Naive thymus-derived CD4-positive, alpha-beta T cell (primary cell): ENCODE measurements around the gene PRSS8. TPM values are rescaled to one million over a fixed set of nuclear protein-coding genes. Genes with fewer than 3 reads are reported as not detected.
A peak's percentile ranks its signal among the peaks of the same experiment; 100 is the strongest.

Source experiments
- ATAC-seq: fragments of 150-1000 bp; cut with Tn5 transposase; 2 replicates; pipeline ENCODE4 v1.10.0; 2021; ENCODE audit warnings: mild to moderate bottlenecking, moderate library complexity
- CTCF ChIA-PET: fragments of 350-600 bp; sonication (Branson Sonifier 250); formaldehyde crosslinking; loops from one replicate; lab custom pipeline; 2021; ENCODE audit warnings: antibody characterized with exemption; lab: Charles Lee
- POLR2A ChIA-PET: fragments of 350-600 bp; sonication (Branson Sonifier 250); formaldehyde crosslinking; loops from one replicate; lab custom pipeline; 2021; ENCODE audit warnings: antibody characterized with exemption, inconsistent platforms; lab: Charles Lee
- DNase-seq, 9 donors: peaks; one replicate each; pipeline versions ENCODE4 v3.0.0 to v3.0.0-alpha.2; 2020 to 2022; ENCODE audit warnings: mixed read lengths in 1 of 9
- H3K27ac ChIP-seq: one replicate; pipeline ENCODE4 v1.7.0; 2013; ENCODE audit warnings: mild to moderate bottlenecking, low read depth, low read length, moderate library complexity
- H3K27me3 ChIP-seq, 2 donors: one replicate each; pipeline ENCODE4 v1.7.0; 2013; ENCODE audit warnings: low read length in 2 of 2, mild to moderate bottlenecking in 2 of 2, moderate library complexity in 2 of 2; ENCODE audit not compliant: control insufficient read depth in 2 of 2, insufficient read depth in 2 of 2
- H3K36me3 ChIP-seq, 3 experiments: 1 replicate in 2 of 3; 2 replicates in 1 of 3; pipeline ENCODE4 v1.7.0; 2013; ENCODE audit warnings: low read length in 3 of 3, mild to moderate bottlenecking in 3 of 3, moderate library complexity in 1 of 3; ENCODE audit not compliant: insufficient read depth in 3 of 3, control insufficient read depth in 2 of 3
- H3K4me1 ChIP-seq, 2 donors: one replicate each; pipeline ENCODE4 v1.7.0; 2013; ENCODE audit warnings: low read length in 2 of 2, mild to moderate bottlenecking in 2 of 2, moderate library complexity in 1 of 2; ENCODE audit not compliant: control insufficient read depth in 2 of 2, insufficient read depth in 2 of 2
- H3K4me3 ChIP-seq: 2 replicates; pipeline ENCODE4 v1.7.0; 2013; ENCODE audit warnings: mild to moderate bottlenecking, low read length
- H3K9me3 ChIP-seq, 3 experiments: 1 replicate in 2 of 3; 2 replicates in 1 of 3; pipeline ENCODE4 v1.7.0; 2013; ENCODE audit warnings: low read length in 3 of 3; ENCODE audit not compliant: control insufficient read depth in 2 of 3
- H3K27ac Mint-ChIP-seq, 9 donors: one replicate each; pipeline ENCODE4 v1.8.0; 2020 to 2022; ENCODE audit warnings: mixed read lengths in 9 of 9, mild to moderate bottlenecking in 8 of 9, moderate library complexity in 5 of 9, inconsistent platforms in 2 of 9
- H3K27me3 Mint-ChIP-seq, 5 donors: one replicate each; pipeline ENCODE4 v1.8.0; 2021 to 2022; ENCODE audit warnings: mixed read lengths in 5 of 5, mild to moderate bottlenecking in 1 of 5
- H3K36me3 Mint-ChIP-seq, 5 donors: one replicate each; pipeline ENCODE4 v1.8.0; 2020 to 2022; ENCODE audit warnings: mixed read lengths in 5 of 5, mild to moderate bottlenecking in 3 of 5, inconsistent platforms in 1 of 5
- H3K4me1 Mint-ChIP-seq, 7 donors: one replicate each; pipeline ENCODE4 v1.8.0; 2020 to 2022; ENCODE audit warnings: mixed read lengths in 7 of 7, mild to moderate bottlenecking in 3 of 7, inconsistent platforms in 1 of 7
- H3K4me3 Mint-ChIP-seq, 10 donors: one replicate each; pipeline ENCODE4 v1.8.0; 2020 to 2022; ENCODE audit warnings: mild to moderate bottlenecking in 10 of 10, mixed read lengths in 10 of 10, moderate library complexity in 6 of 10, inconsistent platforms in 2 of 10
- H3K9me3 Mint-ChIP-seq, 11 donors: one replicate each; pipeline ENCODE4 v1.8.0; 2020 to 2022; ENCODE audit warnings: mixed read lengths in 11 of 11, mild to moderate bottlenecking in 4 of 11, inconsistent platforms in 1 of 11, moderate library complexity in 1 of 11
- intact Hi-C, 2 donors: fragments of 100-400 bp; cut with micrococcal nuclease; formaldehyde crosslinking; loops; one replicate each; pipeline ENCODE4 v1.15.1; 2023
- polyA plus RNA-seq, 2 donors: library from polyadenylated mRNA; unstranded; fragments of 300-500 nt; fragmentation: Illumina TruSeq; gene quantifications; one replicate each; pipeline ENCODE4 v1.2.3, GENCODE V29; 2021
- total RNA-seq, 6 experiments: library from RNA in 5 of 6; stranded (reverse) in 5 of 6; gene quantifications; 1 replicate in 5 of 6; 2 replicates in 1 of 6; pipeline ENCODE4 v1.2.3 and lab custom pipeline; 2021 to 2026

Gene PRSS8
- total and polyA plus RNA-seq, 7 experiments from 2014 or later: not detected

GRCh38 chr16:31108794-31109558, 26.6 kb downstream of the PRSS8 start:
- ATAC-seq: no peak
- Histone ChIP-seq H3K36me3 (peaks cover 0 to 38% (median 0%) of the 10 kb centered on the region in 3 experiments), H3K27ac (peak overlapping the region; percentile 82), H3K4me1 (peaks cover 4 to 16% of the 10 kb centered on the region in 2 donors), H3K27me3 (no peaks in the 10 kb centered on the region), H3K9me3 (no peaks in the 10 kb centered on the region), H3K4me3 (peak overlapping the region; percentile 74)
- Mint-ChIP-seq H3K36me3 (peaks cover 0 to 11% (median 0%) of the 10 kb centered on the region in 5 donors), H3K27ac (peak overlapping the region in 7 of 9 donors; percentile 51 to 88 (median 69)), H3K4me1 (peaks cover 10 to 38% (median 19%) of the 10 kb centered on the region in 7 donors), H3K27me3 (no peaks in the 10 kb centered on the region), H3K4me3 (peak overlapping the region; percentile 62 to 91 (median 80)), H3K9me3 (no peaks in the 10 kb centered on the region)
- POLR2A ChIA-PET: interaction anchor here (1.0 to 1.8 kb wide), 2 partner anchors 71 kb away, joined by 3 to 4 read pairs; partner anchors contain the start of gene FUS
- intact Hi-C loops: loop anchor here (2.0 kb wide), 4 partner anchors 14 to 350 kb away; partner anchors contain the start of genes ARMC5 (in 2 of the 2), VKORC1 (in 2 of the 2), ZNF646 (in 2 of the 2) and ZNF668 (in 2 of the 2)
- no peak for DNase-seq
- CTCF ChIA-PET: no interaction called here

GRCh38 chr16:31108035-31108793, 27.3 kb downstream of the PRSS8 start, which contains the start of gene BCKDK:
BCKDK (plus strand) TSS chr16:31108386; CDS start chr16:31109224, 838 bp downstream.
- intact Hi-C loops: loop anchor here (2.0 kb wide), 4 partner anchors 13 to 351 kb away; partner anchors contain the start of genes ARMC5 (in 2 of the 2), VKORC1 (in 2 of the 2), ZNF646 (in 2 of the 2) and ZNF668 (in 2 of the 2)
- H3K4me3 ChIP-seq: peak within 1 kb of the TSS; percentile 74
- H3K27ac Mint-ChIP-seq: peak within 1 kb of the TSS; percentile 58 to 88 (median 84)

GRCh38 chr16:31107465-31107867, 28.1 kb downstream of the PRSS8 start:
- no peak for ATAC-seq
- H3K4me1 ChIP-seq: peaks cover 4 to 16% of the 10 kb centered on the region in 2 donors
- Mint-ChIP-seq H3K9me3 (no peaks in the 10 kb centered on the region), H3K27ac (peak overlapping the region in 6 of 9 donors; percentile 80 to 88 (median 84)), H3K27me3 (no peaks in the 10 kb centered on the region), H3K4me1 (peaks cover 10 to 28% (median 19%) of the 10 kb centered on the region in 7 donors), H3K36me3 (peaks cover 0 to 11% (median 0%) of the 10 kb centered on the region in 5 donors), H3K4me3 (peak overlapping the region; percentile 77 to 91 (median 85))
- ChIA-PET POLR2A (interaction anchor here (0.9 to 2.6 kb wide), 4 partner anchors 10 to 76 kb away, joined by 3 to 14 read pairs (median 3); partner anchors contain the start of gene KAT8), CTCF (interaction anchor here (1.0 kb wide), 1 partner anchor 35 kb away, joined by 5 read pairs; no protein-coding TSS in a partner anchor)
- H3K27me3 ChIP-seq: no peaks in the 10 kb centered on the region
- intact Hi-C loops: no loop called here
- peak in 1 of 9 donors; percentile 48 for DNase-seq
- no peaks in the 10 kb centered on the region for H3K9me3 ChIP-seq
- H3K36me3 ChIP-seq: peaks cover 0 to 36% (median 0%) of the 10 kb centered on the region in 3 experiments
- H3K27ac ChIP-seq: peak overlapping the region; percentile 82
- H3K4me3 ChIP-seq: no peak overlapping the region

More at GRCh38 chr16:31108035-31108793, 27.3 kb downstream of the PRSS8 start, which contains the start of gene BCKDK:
- H3K4me3 Mint-ChIP-seq: peak within 1 kb of the TSS; percentile 77 to 91 (median 85)
- ATAC-seq (peak; percentile 82), DNase-seq (peak; percentile 31 to 84 (median 39))
- peaks cover 4 to 16% of the 10 kb centered on the region in 2 donors for H3K4me1 ChIP-seq
- H3K36me3 ChIP-seq: peaks cover 0 to 38% (median 0%) of the 10 kb centered on the region in 3 experiments
- no peaks in the 10 kb centered on the region for H3K9me3 ChIP-seq
- no peaks in the 10 kb centered on the region for H3K27me3 Mint-ChIP-seq
- peaks cover 0 to 11% (median 0%) of the 10 kb centered on the region in 5 donors for H3K36me3 Mint-ChIP-seq
- H3K27me3 ChIP-seq: no peaks in the 10 kb centered on the region
- peaks cover 10 to 32% (median 19%) of the 10 kb centered on the region in 7 donors for H3K4me1 Mint-ChIP-seq
- H3K9me3 Mint-ChIP-seq: no peaks in the 10 kb centered on the region
- CTCF ChIA-PET: interaction anchor here (1.0 kb wide), 1 partner anchor 34 kb away, joined by 5 read pairs; no protein-coding TSS in a partner anchor
- peak within 1 kb of the TSS; percentile 82 for H3K27ac ChIP-seq
- POLR2A ChIA-PET: interaction anchor here (0.7 to 2.6 kb wide), 6 partner anchors 9 to 75 kb away, joined by 3 to 14 read pairs (median 3); partner anchors contain the start of genes FUS and KAT8

GRCh38 chr16:31106509-31107464, 28.7 kb downstream of the PRSS8 start:
- no peak overlapping the region for H3K27ac ChIP-seq
- intact Hi-C loops: no loop called here

GRCh38 chr16:31105677-31106213, 29.8 kb downstream of the PRSS8 start:
- DNase-seq (peak; percentile 54 to 86 (median 65)), ATAC-seq (peak; percentile 92)
- Histone ChIP-seq H3K27me3 (no peaks in the 10 kb centered on the region), H3K27ac (peak overlapping the region; percentile 27), H3K4me1 (peaks cover 4 to 16% of the 10 kb centered on the region in 2 donors), H3K9me3 (no peaks in the 10 kb centered on the region), H3K4me3 (no peak overlapping the region), H3K36me3 (peaks cover 0 to 19% (median 0%) of the 10 kb centered on the region in 3 experiments)
- H3K4me3 Mint-ChIP-seq: peak overlapping the region in 7 of 10 donors; percentile 14 to 68 (median 49)
- peaks cover 0 to 11% (median 0%) of the 10 kb centered on the region in 5 donors for H3K36me3 Mint-ChIP-seq
- POLR2A ChIA-PET: interaction anchor here (2.6 kb wide), 1 partner anchor 12 kb away, joined by 14 read pairs; the partner anchor contains the start of gene KAT8
- CTCF ChIA-PET: no interaction called here
- no peaks in the 10 kb centered on the region for H3K27me3 Mint-ChIP-seq
- intact Hi-C loops: loop anchor here (2.0 kb wide), 2 partner anchors 13 to 37 kb away; no protein-coding TSS in a partner anchor
- peak overlapping the region in 4 of 9 donors; percentile 14 to 76 (median 42) for H3K27ac Mint-ChIP-seq
- H3K4me1 Mint-ChIP-seq: peaks cover 10 to 28% (median 19%) of the 10 kb centered on the region in 7 donors
- H3K9me3 Mint-ChIP-seq: no peaks in the 10 kb centered on the region

More at GRCh38 chr16:31106509-31107464, 28.7 kb downstream of the PRSS8 start:
- no peak overlapping the region for H3K4me3 ChIP-seq
- no peaks in the 10 kb centered on the region for H3K9me3 Mint-ChIP-seq
- H3K27me3 ChIP-seq: no peaks in the 10 kb centered on the region
- no peaks in the 10 kb centered on the region for H3K27me3 Mint-ChIP-seq
- peak overlapping the region in 3 of 9 donors; percentile 84 to 88 (median 86) for H3K27ac Mint-ChIP-seq
- H3K36me3 Mint-ChIP-seq: peaks cover 0 to 11% (median 0%) of the 10 kb centered on the region in 5 donors
- CTCF ChIA-PET: interaction anchor here (0.6 to 1.0 kb wide), 2 partner anchors 10 to 35 kb away, joined by 3 to 5 read pairs; no protein-coding TSS in a partner anchor
- POLR2A ChIA-PET: interaction anchor here (0.6 to 2.6 kb wide), 5 partner anchors 9 to 73 kb away, joined by 3 to 14 read pairs (median 3); partner anchors contain the start of genes FUS and KAT8
- no peaks in the 10 kb centered on the region for H3K9me3 ChIP-seq
- no peak for ATAC-seq
- peak overlapping the region in 9 of 10 donors; percentile 77 to 91 (median 86) for H3K4me3 Mint-ChIP-seq
- H3K36me3 ChIP-seq: peaks cover 0 to 29% (median 0%) of the 10 kb centered on the region in 3 experiments
- no peak for DNase-seq
- H3K4me1 Mint-ChIP-seq: peaks cover 10 to 28% (median 19%) of the 10 kb centered on the region in 7 donors
- peaks cover 4 to 16% of the 10 kb centered on the region in 2 donors for H3K4me1 ChIP-seq
